NCI-H774 (cell line): ENCODE measurements around the gene SPEG.

Experiments
- DNase-seq: peaks from one replicate; lab custom pipeline; 2025; lab: John Stamatoyannopoulos, UW

The SPEG gene

GRCh38 chr2:219461669-219462068, 27.0 kb downstream of the SPEG start:
- DNase-seq = no peak

DNA sequence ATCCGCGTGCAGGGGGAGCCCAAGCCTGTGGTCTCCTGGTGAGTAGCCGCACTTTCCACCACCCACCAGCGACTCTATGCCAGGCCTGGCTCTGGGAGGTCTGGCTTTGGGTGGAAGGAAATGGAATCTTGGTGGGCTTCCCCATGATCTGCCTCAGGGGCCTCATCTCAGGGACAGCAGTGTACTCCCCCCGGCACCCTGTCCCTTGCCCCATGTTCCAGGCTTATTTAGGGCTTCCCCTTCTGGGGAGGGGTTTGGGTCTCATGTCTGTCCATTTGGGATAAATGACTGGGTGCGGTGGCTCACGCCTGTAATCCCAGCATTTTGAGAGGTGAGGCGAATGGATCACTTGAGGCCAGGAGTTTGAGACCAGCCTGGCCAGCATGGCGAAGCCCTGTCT, 27.7 kb downstream of the SPEG start:
- DNase-seq = no peak

GRCh38 chr2:219464286-219465032, 29.8 kb downstream of the SPEG start:
- DNase-seq = no peak

GRCh38 chr2:219465659-219466561, 31.3 kb downstream of the SPEG start:
- no peak for DNase-seq

DNA sequence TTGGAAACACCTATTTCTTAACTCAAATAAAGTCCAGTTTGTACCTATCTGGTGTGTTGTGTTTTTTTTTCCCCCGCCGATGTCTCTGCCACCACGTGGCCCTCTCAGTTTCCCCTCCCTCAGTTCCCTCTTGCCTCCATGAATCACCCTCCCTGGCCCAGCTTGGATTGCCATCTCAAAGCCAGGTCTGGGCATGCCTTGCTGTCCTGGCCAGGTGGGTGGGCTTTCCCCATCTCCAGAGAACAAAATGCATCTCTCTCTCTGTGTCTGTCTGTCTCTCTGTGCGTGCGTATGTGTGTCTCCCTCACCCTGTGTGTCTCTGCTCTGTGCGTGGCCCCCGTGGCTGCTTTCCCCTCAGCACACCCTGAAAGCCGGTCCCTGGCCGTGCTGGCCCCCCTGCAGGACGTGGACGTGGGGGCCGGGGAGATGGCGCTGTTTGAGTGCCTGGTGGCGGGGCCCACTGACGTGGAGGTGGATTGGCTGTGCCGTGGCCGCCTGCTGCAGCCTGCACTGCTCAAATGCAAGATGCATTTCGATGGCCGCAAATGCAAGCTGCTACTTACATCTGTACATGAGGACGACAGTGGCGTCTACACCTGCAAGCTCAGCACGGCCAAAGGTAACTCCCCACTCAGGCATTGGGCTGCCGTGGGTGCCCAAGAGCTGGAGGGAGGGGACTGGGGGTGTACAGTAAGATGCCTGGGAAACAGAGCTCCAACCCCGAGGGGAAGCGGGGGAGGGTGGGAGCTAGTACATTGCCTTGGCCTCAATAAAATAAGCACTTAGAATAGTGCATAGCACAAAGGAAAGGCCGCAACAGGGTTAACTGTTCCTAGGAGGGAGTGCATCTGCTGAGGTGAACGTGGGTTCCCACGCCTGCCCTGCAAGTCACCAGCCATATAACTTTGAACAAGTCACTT, 32.4 kb downstream of the SPEG start:
- DNase-seq = no peak

GRCh38 chr2:219467736-219468075, 33.1 kb downstream of the SPEG start:
- no peak for DNase-seq

- DNase-seq = no peak
These were observed 34.0 kb downstream of the SPEG start for GRCh38 chr2:219468410-219469185.

DNA sequence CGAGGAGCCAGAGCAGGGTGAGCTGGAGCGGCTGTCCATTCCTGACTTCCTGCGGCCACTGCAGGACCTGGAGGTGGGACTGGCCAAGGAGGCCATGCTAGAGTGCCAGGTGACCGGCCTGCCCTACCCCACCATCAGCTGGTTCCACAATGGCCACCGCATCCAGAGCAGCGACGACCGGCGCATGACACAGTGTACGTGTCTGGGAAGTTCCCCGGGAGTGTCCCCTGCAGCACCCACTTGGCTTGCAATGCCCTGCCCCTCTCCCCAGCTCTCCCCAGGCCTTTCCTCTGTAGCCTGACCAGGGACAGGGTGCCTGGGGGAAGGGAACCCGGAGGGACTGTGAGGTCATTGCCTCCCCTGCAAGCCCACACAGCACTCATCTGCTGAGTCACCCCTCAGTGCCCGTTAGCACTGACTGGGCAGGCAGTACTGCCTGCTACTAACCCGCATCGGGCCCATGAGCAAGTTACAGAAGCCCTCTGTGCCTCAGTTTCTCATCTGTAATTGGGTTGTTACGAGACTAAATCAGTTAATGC, 34.6 kb downstream of the SPEG start:
- no peak for DNase-seq

GRCh38 chr2:219470429-219470828, 35.8 kb downstream of the SPEG start:
- no peak for DNase-seq

DNA sequence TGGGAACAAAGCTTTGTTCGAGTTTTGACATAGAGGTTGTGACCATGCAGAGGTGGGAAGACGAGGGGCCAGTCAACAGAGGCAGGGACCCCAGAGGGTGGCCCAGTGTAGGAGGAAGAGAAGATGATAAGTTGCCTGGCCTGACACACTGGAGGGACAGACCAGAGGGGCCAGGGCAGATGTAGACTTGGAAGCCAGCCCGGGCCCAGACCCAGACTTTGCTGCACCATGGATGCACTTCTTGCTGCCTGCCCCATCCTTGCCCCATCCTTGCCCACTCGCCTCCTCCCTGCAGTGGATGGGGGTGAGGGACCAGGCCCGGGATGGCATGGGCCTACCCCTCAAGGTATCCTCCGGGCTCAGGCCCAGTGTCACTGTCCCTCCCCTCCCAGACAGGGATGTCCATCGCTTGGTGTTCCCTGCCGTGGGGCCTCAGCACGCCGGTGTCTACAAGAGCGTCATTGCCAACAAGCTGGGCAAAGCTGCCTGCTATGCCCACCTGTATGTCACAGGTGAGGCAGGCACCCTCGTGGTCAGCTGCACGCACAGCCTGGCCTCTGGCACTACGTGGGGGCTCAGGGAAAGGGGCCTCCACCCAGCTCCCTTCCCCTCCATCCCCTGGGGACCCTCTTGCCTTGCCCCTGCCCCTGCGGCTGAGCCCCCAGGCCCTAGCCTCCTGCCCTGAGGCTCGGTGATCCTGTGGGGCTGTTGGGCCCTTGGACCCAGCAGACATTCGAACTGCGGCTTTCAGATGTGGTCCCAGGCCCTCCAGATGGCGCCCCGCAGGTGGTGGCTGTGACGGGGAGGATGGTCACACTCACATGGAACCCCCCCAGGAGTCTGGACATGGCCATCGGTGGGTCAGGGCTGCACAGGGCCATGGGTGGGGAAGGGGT, 37.1 kb downstream of the SPEG start:
- no peak for DNase-seq

DNA sequence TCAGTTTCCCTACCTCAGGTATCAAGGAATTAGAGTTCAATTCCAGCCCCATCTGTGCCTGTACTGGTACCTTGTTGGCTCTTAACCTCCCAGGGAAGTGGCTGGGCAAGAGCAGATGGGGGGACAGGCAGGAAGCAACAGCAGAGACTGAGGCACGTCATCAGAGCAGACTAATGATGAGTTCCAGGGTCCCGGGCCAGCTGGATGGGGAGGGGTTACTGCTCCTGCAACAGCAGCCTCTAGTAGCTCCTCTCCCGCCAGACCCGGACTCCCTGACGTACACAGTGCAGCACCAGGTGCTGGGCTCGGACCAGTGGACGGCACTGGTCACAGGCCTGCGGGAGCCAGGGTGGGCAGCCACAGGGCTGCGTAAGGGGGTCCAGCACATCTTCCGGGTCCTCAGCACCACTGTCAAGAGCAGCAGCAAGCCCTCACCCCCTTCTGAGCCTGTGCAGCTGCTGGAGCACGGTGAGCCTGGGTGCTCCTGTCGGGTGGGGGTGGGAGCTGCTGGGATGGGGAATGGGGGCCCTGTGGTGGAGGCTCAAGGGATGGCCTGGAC, 38.1 kb downstream of the SPEG start:
- DNase-seq = no peak

GRCh38 chr2:219473511-219473910, 38.9 kb downstream of the SPEG start:
- no peak for DNase-seq

DNA sequence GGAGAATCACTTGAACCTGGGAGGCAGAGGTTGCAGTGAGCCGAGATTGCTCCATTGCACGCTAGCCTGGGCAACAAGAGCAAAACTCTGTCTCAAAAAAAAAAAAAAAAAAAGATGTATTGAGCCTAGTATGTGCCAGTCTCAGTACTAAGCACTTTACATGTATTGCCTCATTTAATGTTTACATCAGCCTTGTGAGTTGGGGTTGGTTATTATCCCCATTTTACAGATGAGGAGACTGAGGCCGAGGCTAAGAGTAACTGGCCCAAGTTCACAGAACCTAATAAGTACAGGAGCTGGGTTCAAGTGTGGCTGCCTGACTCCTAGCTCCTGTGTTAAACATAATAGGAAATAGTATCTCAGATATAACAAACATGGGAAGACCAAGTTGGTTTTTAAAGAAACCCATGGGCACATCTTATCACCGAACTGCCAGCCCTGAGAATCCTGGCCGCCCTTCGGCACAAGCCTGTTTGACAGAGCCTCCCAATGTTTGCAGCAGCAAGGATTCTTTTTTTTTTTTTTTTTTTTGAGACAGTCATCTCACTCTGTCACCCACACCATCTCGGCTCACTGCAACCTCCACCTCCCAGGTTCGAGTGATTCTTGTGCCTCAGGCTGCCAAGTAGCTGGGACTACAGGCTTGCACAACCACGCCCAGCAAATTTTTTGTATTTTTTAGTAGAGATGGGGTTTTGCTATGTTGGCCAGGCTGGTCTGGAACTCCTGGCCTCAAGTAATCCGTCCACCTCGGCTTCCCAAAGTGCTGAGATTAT, 39.8 kb downstream of the SPEG start:
- no peak for DNase-seq

- DNase-seq = no peak
These were observed 40.6 kb downstream of the SPEG start for GRCh38 chr2:219475278-219475677.

DNA sequence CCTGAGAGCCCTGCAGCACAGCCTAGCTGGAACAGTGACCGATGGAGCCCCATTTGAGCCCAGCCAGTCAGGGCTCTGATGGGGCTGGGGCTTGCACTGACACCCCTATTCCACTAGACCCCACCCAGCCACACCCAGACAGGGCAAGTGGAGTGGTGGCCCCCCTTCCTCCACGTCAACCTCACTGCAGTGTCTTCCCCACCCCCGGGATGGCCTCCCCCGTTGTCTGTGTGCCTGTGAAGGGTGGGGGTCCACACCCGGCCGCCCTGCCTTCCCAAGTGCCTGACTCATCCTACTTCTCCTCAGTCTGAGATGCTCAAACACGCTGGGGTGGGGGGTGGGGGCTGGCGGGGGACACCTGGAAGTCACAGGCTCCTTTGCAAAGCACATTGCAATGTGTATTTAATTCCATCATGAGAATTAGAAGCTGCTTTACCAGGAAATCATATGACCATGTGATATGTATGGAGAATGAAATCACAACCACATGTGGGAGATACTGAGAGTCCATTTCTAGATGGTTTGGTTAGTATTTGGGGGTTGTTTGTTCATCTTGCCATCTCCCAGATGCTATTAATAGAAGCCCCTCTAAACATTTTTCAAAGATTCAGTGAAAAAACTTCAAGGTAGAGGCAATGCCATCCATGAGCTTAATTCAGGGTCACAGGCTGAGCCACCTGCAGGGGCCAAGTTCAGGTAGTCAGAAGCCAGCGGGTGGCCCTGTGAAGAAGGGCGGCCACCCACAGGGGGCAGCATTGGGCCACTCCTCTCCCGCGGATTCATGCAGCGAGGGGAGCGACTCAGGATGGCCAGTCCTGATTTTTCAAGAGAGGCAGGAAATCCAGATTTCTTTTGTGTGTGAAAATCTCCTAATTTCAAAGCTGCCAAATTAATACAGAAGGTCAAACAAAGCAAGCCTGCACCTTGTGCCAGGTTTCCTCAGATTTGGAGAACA, 41.3 kb downstream of the SPEG start:
- peak; percentile 53 for DNase-seq

GRCh38 chr2:219476652-219477151, 42.1 kb downstream of the SPEG start:
- no peak for DNase-seq

DNA sequence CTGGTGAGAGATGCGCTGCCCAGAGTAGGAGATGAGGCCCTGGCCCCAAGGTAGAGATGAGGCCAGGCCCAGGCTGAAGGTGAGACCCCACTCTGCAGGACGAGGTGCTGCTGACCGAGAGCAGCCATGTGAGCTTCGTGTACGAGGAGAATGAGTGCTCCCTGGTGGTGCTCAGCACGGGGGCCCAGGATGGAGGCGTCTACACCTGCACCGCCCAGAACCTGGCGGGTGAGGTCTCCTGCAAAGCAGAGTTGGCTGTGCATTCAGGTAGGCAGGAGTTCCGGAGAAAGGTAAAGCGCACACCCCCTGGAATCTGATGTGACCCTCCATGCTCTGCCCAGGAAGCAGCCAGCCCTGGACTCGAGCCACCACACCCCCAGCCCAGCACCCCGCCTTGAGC, 42.5 kb downstream of the SPEG start:
- no peak for DNase-seq

DNA sequence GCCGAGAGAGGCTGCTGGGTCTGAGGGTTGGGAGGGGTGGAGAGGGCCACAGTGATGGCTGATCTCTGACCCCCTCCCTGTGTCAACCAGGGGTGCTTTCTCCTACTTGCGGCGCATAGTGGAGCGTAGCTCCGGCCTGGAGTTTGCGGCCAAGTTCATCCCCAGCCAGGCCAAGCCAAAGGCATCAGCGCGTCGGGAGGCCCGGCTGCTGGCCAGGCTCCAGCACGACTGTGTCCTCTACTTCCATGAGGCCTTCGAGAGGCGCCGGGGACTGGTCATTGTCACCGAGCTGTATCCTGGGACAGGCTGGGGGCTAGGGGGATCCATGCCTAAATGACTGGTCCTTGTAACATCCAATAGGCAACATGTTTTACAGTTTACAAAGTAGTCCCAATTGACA, 43.2 kb downstream of the SPEG start:
- no peak for DNase-seq
